Measurements from ENCODE around the gene RO60.
"Not testable (repeated sequence)": the region's sequence is repeated elsewhere in the genome, so short reads cannot be mapped to it uniquely, and the experiment has no call there.

RO60 gene

GRCh38 chr1:193036337-193037047 is 22.9 kb upstream of the RO60 start:
- H3K4me3 ChIP-seq (ENCODE audit: low read length), result no peak overlapping the region

GRCh38 chr1:193040011-193040410 is 19.4 kb upstream of the RO60 start:
- Histone ChIP-seq H2AFZ (ENCODE audit: low read depth, low read length) (no peak overlapping the region), H3K4me1 (ENCODE audit: insufficient read depth, low read length) (no peaks in the 10 kb centered on the region), H3K4me3 (ENCODE audit: low read length) (no peak overlapping the region), H3K9me3 (ENCODE audit: low read length) (no peaks in the 10 kb centered on the region), H3K27me3 (ENCODE audit: insufficient read depth, low read length) (no peaks in the 10 kb centered on the region), H3K36me3 (ENCODE audit: insufficient read depth, low read length) (peaks cover 23% of the 10 kb centered on the region)

More at GRCh38 chr1:193036337-193037047, 22.9 kb upstream of the RO60 start:
- no peak overlapping the region for H2AFZ ChIP-seq (ENCODE audit: low read depth, low read length)
- no peaks in the 10 kb centered on the region for H3K9me3 ChIP-seq (ENCODE audit: low read length)
- peaks cover 3% of the 10 kb centered on the region for H3K36me3 ChIP-seq (ENCODE audit: insufficient read depth, low read length)
- H3K4me1 ChIP-seq (ENCODE audit: insufficient read depth, low read length), result no peaks in the 10 kb centered on the region
- H3K27me3 ChIP-seq (ENCODE audit: insufficient read depth, low read length), result no peaks in the 10 kb centered on the region

GRCh38 chr1:193042766-193043691 is 16.4 kb upstream of the RO60 start:
- H3K4me1 ChIP-seq (ENCODE audit: insufficient read depth, low read length), result no peaks in the 10 kb centered on the region

GRCh38 chr1:193048913-193049312 is 10.5 kb upstream of the RO60 start:
- H3K4me3 ChIP-seq (ENCODE audit: low read length); H2AFZ ChIP-seq (ENCODE audit: low read depth, low read length); H3K9me3 ChIP-seq (ENCODE audit: low read length); H3K4me1 ChIP-seq (ENCODE audit: insufficient read depth, low read length); H3K27me3 ChIP-seq (ENCODE audit: insufficient read depth, low read length): not testable (repeated sequence)
- H3K36me3 ChIP-seq (ENCODE audit: insufficient read depth, low read length), result peaks cover 39% of the 10 kb centered on the region

More at GRCh38 chr1:193042766-193043691, 16.4 kb upstream of the RO60 start:
- Histone ChIP-seq H2AFZ (ENCODE audit: low read depth, low read length) (no peak overlapping the region), H3K9me3 (ENCODE audit: low read length) (no peaks in the 10 kb centered on the region), H3K27me3 (ENCODE audit: insufficient read depth, low read length) (no peaks in the 10 kb centered on the region), H3K36me3 (ENCODE audit: insufficient read depth, low read length) (peaks cover 32% of the 10 kb centered on the region), H3K4me3 (ENCODE audit: low read length) (no peak overlapping the region)

GRCh38 chr1:193054169-193054675 is 5.2 kb upstream of the RO60 start:
- peaks cover 15% of the 10 kb centered on the region for H3K36me3 ChIP-seq (ENCODE audit: insufficient read depth, low read length)
- no peak overlapping the region for H2AFZ ChIP-seq (ENCODE audit: low read depth, low read length)
- H3K4me3 ChIP-seq (ENCODE audit: low read length), result no peak overlapping the region
- no peaks in the 10 kb centered on the region for H3K27me3 ChIP-seq (ENCODE audit: insufficient read depth, low read length)
- peaks cover 10% of the 10 kb centered on the region for H3K4me1 ChIP-seq (ENCODE audit: insufficient read depth, low read length)
- no peaks in the 10 kb centered on the region for H3K9me3 ChIP-seq (ENCODE audit: low read length)

GRCh38 chr1:193058529-193059281 is 707 bp upstream of the RO60 start:
- H3K9me3 ChIP-seq (ENCODE audit: low read length), result peaks cover 2% of the 10 kb centered on the region
- H3K4me3 ChIP-seq (ENCODE audit: low read length), result peak overlapping the region; percentile 75
- peaks cover 18% of the 10 kb centered on the region for H3K4me1 ChIP-seq (ENCODE audit: insufficient read depth, low read length)
- no peaks in the 10 kb centered on the region for H3K36me3 ChIP-seq (ENCODE audit: insufficient read depth, low read length)
- H2AFZ ChIP-seq (ENCODE audit: low read depth, low read length), result peak overlapping the region; percentile 43
- H3K27me3 ChIP-seq (ENCODE audit: insufficient read depth, low read length), result no peaks in the 10 kb centered on the region

- Histone ChIP-seq H3K4me3 (ENCODE audit: low read length) (peak overlapping the region; percentile 75), H2AFZ (ENCODE audit: low read depth, low read length) (peak overlapping the region; percentile 30), H3K9me3 (ENCODE audit: low read length) (peaks cover 4% of the 10 kb centered on the region), H3K27me3 (ENCODE audit: insufficient read depth, low read length) (no peaks in the 10 kb centered on the region), H3K4me1 (ENCODE audit: insufficient read depth, low read length) (peaks cover 18% of the 10 kb centered on the region), H3K36me3 (ENCODE audit: insufficient read depth, low read length) (peaks cover 5% of the 10 kb centered on the region)
Observed at GRCh38 chr1:193060115-193060403, 647 bp downstream of the RO60 start.

GRCh38 chr1:193060406-193060805 is 994 bp downstream of the RO60 start:
- Histone ChIP-seq H3K27me3 (ENCODE audit: insufficient read depth, low read length) (no peaks in the 10 kb centered on the region), H3K36me3 (ENCODE audit: insufficient read depth, low read length) (peaks cover 5% of the 10 kb centered on the region), H2AFZ (ENCODE audit: low read depth, low read length) (peak overlapping the region; percentile 30)

GRCh38 chr1:193060938-193061337 is 1.5 kb downstream of the RO60 start:
- Histone ChIP-seq H3K27me3 (ENCODE audit: insufficient read depth, low read length) (no peaks in the 10 kb centered on the region), H3K4me3 (ENCODE audit: low read length) (peak overlapping the region; percentile 75), H3K36me3 (ENCODE audit: insufficient read depth, low read length) (peaks cover 5% of the 10 kb centered on the region), H3K9me3 (ENCODE audit: low read length) (peaks cover 4% of the 10 kb centered on the region), H2AFZ (ENCODE audit: low read depth, low read length) (no peak overlapping the region), H3K4me1 (ENCODE audit: insufficient read depth, low read length) (peaks cover 18% of the 10 kb centered on the region)

More at GRCh38 chr1:193060406-193060805, 994 bp downstream of the RO60 start:
- Histone ChIP-seq H3K4me3 (ENCODE audit: low read length) (peak overlapping the region; percentile 75), H3K9me3 (ENCODE audit: low read length) (peaks cover 4% of the 10 kb centered on the region), H3K4me1 (ENCODE audit: insufficient read depth, low read length) (peaks cover 18% of the 10 kb centered on the region)

GRCh38 chr1:193062698-193063463 is 3.5 kb downstream of the RO60 start:
- Histone ChIP-seq H3K4me1 (ENCODE audit: insufficient read depth, low read length) (peaks cover 9% of the 10 kb centered on the region), H3K4me3 (ENCODE audit: low read length) (no peak overlapping the region), H2AFZ (ENCODE audit: low read depth, low read length) (no peak overlapping the region)

GRCh38 chr1:193065954-193066353 is 6.5 kb downstream of the RO60 start:
- no peak overlapping the region for H2AFZ ChIP-seq (ENCODE audit: low read depth, low read length)
- no peaks in the 10 kb centered on the region for H3K27me3 ChIP-seq (ENCODE audit: insufficient read depth, low read length)
- peaks cover 11% of the 10 kb centered on the region for H3K4me1 ChIP-seq (ENCODE audit: insufficient read depth, low read length)
- no peak overlapping the region for H3K4me3 ChIP-seq (ENCODE audit: low read length)
- H3K36me3 ChIP-seq (ENCODE audit: insufficient read depth, low read length), result peaks cover 18% of the 10 kb centered on the region
- peaks cover 4% of the 10 kb centered on the region for H3K9me3 ChIP-seq (ENCODE audit: low read length)

More at GRCh38 chr1:193062698-193063463, 3.5 kb downstream of the RO60 start:
- H3K27me3 ChIP-seq (ENCODE audit: insufficient read depth, low read length), result no peaks in the 10 kb centered on the region
- peaks cover 4% of the 10 kb centered on the region for H3K9me3 ChIP-seq (ENCODE audit: low read length)
- H3K36me3 ChIP-seq (ENCODE audit: insufficient read depth, low read length), result peaks cover 5% of the 10 kb centered on the region

GRCh38 chr1:193066606-193067005 is 7.2 kb downstream of the RO60 start:
- peaks cover 5% of the 10 kb centered on the region for H3K4me1 ChIP-seq (ENCODE audit: insufficient read depth, low read length)
- H3K27me3 ChIP-seq (ENCODE audit: insufficient read depth, low read length), result no peaks in the 10 kb centered on the region
- H3K36me3 ChIP-seq (ENCODE audit: insufficient read depth, low read length), result peaks cover 21% of the 10 kb centered on the region
- no peak overlapping the region for H3K4me3 ChIP-seq (ENCODE audit: low read length)
- peaks cover 4% of the 10 kb centered on the region for H3K9me3 ChIP-seq (ENCODE audit: low read length)
- H2AFZ ChIP-seq (ENCODE audit: low read depth, low read length), result no peak overlapping the region
